Putamen (tissue), 1 donor: ENCODE data around the gene PTPRCAP.

Source experiments
- DNase-seq: peaks from one replicate; pipeline ENCODE4 v3.0.0-alpha.2; 2016; ENCODE audit warnings: low spot score

PTPRCAP gene

GRCh38 chr11:67395555-67396258 is 41.8 kb downstream of the PTPRCAP start:
- DNase-seq, result no peak

- no peak for DNase-seq
Observed at GRCh38 chr11:67393990-67394389, 43.5 kb downstream of the PTPRCAP start.

- DNase-seq, result no peak
Observed at GRCh38 chr11:67393437-67393836, 44.0 kb downstream of the PTPRCAP start.

- DNase-seq, result no peak
Observed at GRCh38 chr11:67392183-67392715, 45.2 kb downstream of the PTPRCAP start.

- peak; percentile 94 for DNase-seq
Observed at GRCh38 chr11:67391304-67392182, 45.9 kb downstream of the PTPRCAP start, which contains the start of gene RAD9A. Gene RAD9A, plus strand, starts transcription at chr11:67391986. Its CDS starts 59 bp downstream, at chr11:67392045.

GRCh38 chr11:67390947-67391303 is 46.6 kb downstream of the PTPRCAP start:
- no peak for DNase-seq

GRCh38 chr11:67389477-67389876 is 48.0 kb downstream of the PTPRCAP start:
- DNase-seq, result no peak

- no peak for DNase-seq
Observed at GRCh38 chr11:67387518-67387917, 50.0 kb downstream of the PTPRCAP start.

GRCh38 chr11:67387069-67387468 is 50.4 kb downstream of the PTPRCAP start:
- DNase-seq, result no peak
